ENCODE data around the gene RHOG. TPM values are rescaled to one million over a fixed set of nuclear protein-coding genes. Genes with fewer than 3 reads are reported as not detected.
"Not testable (repeated sequence)": the region's sequence is repeated elsewhere in the genome, so short reads cannot be mapped to it uniquely, and the experiment has no call there.

RHOG gene
- total RNA-seq, 1 experiment from 2014 or later: 12.0 TPM

- no peak for DNase-seq (ENCODE audit: low spot score)
- in situ Hi-C loops (cut with HindIII; ENCODE audit: low sequenced_read_pairs): loop anchor here (5.0 kb wide), 1 partner anchor 33 kb away; no protein-coding TSS in a partner anchor
Observed at GRCh38 chr11:3795131-3796001, 45.4 kb downstream of the RHOG start.

DNA sequence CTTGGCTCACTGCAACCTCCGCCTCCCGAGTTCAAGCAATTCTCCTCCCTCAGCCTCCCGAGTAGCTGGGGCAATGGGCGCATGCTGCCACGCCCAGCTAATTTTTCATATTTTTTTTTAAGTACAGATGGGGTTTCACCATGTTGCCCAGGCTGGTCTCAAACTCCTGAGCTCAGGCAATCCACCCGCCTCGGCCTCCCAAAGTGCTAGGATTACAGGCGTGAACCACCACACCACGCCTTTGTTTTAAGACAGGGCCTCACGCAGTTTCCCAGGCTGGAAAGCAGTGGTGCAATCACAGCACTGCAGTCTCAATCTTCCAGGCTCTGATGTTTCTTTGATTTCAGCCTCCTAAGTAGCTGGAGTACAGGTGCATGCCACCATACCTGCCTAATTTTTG, 46.4 kb downstream of the RHOG start:
- DNase-seq (ENCODE audit: low spot score); in situ Hi-C loops (cut with HindIII; ENCODE audit: low sequenced_read_pairs): not testable (repeated sequence)

- DNase-seq (ENCODE audit: low spot score): no peak
- in situ Hi-C loops (cut with HindIII; ENCODE audit: low sequenced_read_pairs): no loop called here
Observed at GRCh38 chr11:3786781-3787428, 53.9 kb downstream of the RHOG start.

- no peak for DNase-seq (ENCODE audit: low spot score)
- in situ Hi-C loops (cut with HindIII; ENCODE audit: low sequenced_read_pairs): no loop called here
Observed at GRCh38 chr11:3783611-3784010, 57.1 kb downstream of the RHOG start.

GRCh38 chr11:3782963-3783362, 57.8 kb downstream of the RHOG start:
- in situ Hi-C loops (cut with HindIII; ENCODE audit: low sequenced_read_pairs): no loop called here

DNA sequence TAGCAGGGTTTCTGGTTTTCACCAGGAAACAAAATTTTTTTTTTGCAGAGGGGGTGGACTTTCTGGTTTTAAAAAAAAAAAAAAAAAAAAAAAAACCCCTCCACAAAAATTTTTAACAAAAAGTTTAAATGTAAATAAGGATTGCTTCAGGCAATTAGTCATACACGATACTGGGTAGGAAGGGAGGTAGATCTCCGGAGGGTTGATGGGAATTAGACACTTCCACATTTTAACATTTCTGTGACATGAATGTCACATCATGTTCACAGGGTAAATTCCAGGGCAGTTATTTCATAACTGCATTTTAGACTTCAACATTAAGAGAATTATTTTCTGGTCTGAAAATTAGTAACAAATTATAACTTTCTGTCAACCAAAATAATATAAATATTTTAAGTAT, 59.3 kb downstream of the RHOG start:
- DNase-seq (ENCODE audit: low spot score): no peak
- in situ Hi-C loops (cut with HindIII; ENCODE audit: low sequenced_read_pairs): no loop called here

More at GRCh38 chr11:3782963-3783362, 57.8 kb downstream of the RHOG start:
- no peak for DNase-seq (ENCODE audit: low spot score)

Other genes with a start within 250 kb of the RHOG start
- gene ART5, start 199.0 kb downstream of the RHOG start, total RNA-seq (2014; rRNA removed; shearing (Covaris generic)): 3.8 and 8.5 TPM in 2 replicates
- not detected in 2 replicates for gene ART1, start 195.8 kb downstream of the RHOG start, total RNA-seq (2014; rRNA removed; shearing (Covaris generic))
- 0.20 and 0.43 TPM in 2 replicates for gene CHRNA10, start 169.6 kb downstream of the RHOG start, total RNA-seq (2014; rRNA removed; shearing (Covaris generic))
- gene NUP98, start 43.4 kb downstream of the RHOG start, total RNA-seq (2014; rRNA removed; shearing (Covaris generic)): 115 and 150 TPM in 2 replicates
- 11.9 and 15.1 TPM in 2 replicates for gene PGAP2, start 32.4 kb downstream of the RHOG start, total RNA-seq (2014; rRNA removed; shearing (Covaris generic))
- gene STIM1, start 14.7 kb upstream of the RHOG start, total RNA-seq (2014; rRNA removed; shearing (Covaris generic)): 15.4 and 28.2 TPM in 2 replicates